SK-N-SH (cell line): ENCODE data around the gene TMEM182.

Experiments
- CHD2 ChIP-seq: fragments of 150-350 bp; IDR thresholded peaks from 2 replicates; pipeline ENCODE4 v1.6.1; 2018; ENCODE audit warnings: low read length; ENCODE audit not compliant: partially characterized antibody
- EP300 ChIP-seq, 2 experiments: IDR thresholded peaks; 2 replicates each; pipeline versions ENCODE4 v1.4.0 to v1.6.1; 2012; ENCODE audit warnings: borderline replicate concordance in 1 of 2, low read depth in 1 of 2, low read length in 1 of 2
- RFX5 ChIP-seq: IDR thresholded peaks from 2 replicates; pipeline ENCODE4 v1.6.1; 2012; ENCODE audit warnings: mild to moderate bottlenecking, improper control_type of control experiment, low read length
- YY1 ChIP-seq: IDR thresholded peaks from 2 replicates; pipeline ENCODE4 v1.4.0; 2012; ENCODE audit warnings: low read depth, mild to moderate bottlenecking
- TF ChIP-seq, protein P1 (sequence below): IDR thresholded peaks from 2 replicates; pipeline ENCODE4 v1.6.1; 2012; ENCODE audit warnings: mild to moderate bottlenecking, low read depth, low read length, moderate library complexity

DNA sequence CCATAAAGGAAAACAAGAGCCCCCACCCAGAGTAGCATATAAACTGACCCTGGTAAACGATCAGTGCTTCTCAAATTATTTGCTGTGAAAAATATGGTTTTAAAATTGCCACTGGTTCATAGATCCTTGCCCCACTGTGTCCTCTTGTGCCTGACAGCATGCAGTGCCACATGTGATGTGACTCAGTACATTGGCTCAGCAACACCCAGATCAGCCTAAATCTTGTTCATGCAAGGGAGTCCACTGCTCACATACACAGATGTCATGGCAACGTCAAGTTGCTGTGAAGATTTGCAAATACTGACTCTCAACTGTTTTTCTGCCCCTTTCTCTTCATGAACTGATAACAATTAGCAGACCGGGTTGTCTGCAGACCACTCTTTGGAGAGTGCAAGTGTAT, 91.0 kb downstream of the TMEM182 start:
- no peak for TF ChIP-seq CHD2
- TF ChIP-seq, protein P1, sequence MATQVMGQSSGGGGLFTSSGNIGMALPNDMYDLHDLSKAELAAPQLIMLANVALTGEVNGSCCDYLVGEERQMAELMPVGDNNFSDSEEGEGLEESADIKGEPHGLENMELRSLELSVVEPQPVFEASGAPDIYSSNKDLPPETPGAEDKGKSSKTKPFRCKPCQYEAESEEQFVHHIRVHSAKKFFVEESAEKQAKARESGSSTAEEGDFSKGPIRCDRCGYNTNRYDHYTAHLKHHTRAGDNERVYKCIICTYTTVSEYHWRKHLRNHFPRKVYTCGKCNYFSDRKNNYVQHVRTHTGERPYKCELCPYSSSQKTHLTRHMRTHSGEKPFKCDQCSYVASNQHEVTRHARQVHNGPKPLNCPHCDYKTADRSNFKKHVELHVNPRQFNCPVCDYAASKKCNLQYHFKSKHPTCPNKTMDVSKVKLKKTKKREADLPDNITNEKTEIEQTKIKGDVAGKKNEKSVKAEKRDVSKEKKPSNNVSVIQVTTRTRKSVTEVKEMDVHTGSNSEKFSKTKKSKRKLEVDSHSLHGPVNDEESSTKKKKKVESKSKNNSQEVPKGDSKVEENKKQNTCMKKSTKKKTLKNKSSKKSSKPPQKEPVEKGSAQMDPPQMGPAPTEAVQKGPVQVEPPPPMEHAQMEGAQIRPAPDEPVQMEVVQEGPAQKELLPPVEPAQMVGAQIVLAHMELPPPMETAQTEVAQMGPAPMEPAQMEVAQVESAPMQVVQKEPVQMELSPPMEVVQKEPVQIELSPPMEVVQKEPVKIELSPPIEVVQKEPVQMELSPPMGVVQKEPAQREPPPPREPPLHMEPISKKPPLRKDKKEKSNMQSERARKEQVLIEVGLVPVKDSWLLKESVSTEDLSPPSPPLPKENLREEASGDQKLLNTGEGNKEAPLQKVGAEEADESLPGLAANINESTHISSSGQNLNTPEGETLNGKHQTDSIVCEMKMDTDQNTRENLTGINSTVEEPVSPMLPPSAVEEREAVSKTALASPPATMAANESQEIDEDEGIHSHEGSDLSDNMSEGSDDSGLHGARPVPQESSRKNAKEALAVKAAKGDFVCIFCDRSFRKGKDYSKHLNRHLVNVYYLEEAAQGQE = no peak
- TF ChIP-seq YY1 = no peak
- TF ChIP-seq RFX5 = no peak
- no peak for TF ChIP-seq EP300 (IDR thresholded peaks at IDR 0.05; ENCODE audit: borderline replicate concordance in 1 of 2, low read depth in 1 of 2, low read length in 1 of 2)
